Cardiac muscle cell (in vitro differentiated cells and primary cell): ENCODE results near the gene CABP2. TPM values are rescaled to one million over a fixed set of nuclear protein-coding genes. Genes with fewer than 3 reads are reported as not detected.

ENCODE experiments used
- DNase-seq, 2 donors: peaks; one replicate each; pipeline versions ENCODE4 v3.0.0 to v3.0.0-alpha.2; 2010 to 2017; ENCODE audit warnings: low read depth in 1 of 2, low spot score in 1 of 2
- H3K27ac ChIP-seq: fragments of 200-600 bp; sonication (generic); 2 replicates; pipeline ENCODE4 v1.5.1; 2016
- H3K27me3 ChIP-seq: fragments of 200-600 bp; sonication (generic); 2 replicates; pipeline ENCODE4 v1.6.0; 2016; ENCODE audit warnings: control low read depth
- H3K36me3 ChIP-seq: fragments of 200-600 bp; sonication (generic); 2 replicates; pipeline ENCODE4 v1.5.1; 2016; ENCODE audit warnings: control low read depth
- H3K4me1 ChIP-seq: fragments of 200-600 bp; sonication (generic); 2 replicates; pipeline ENCODE4 v1.8.1; 2017; ENCODE audit warnings: low read depth, mild to moderate bottlenecking, mixed run types
- H3K4me3 ChIP-seq: fragments of 200-600 bp; sonication (generic); 2 replicates; pipeline ENCODE4 v1.5.1; 2016; ENCODE audit warnings: mild to moderate bottlenecking
- H3K9me3 ChIP-seq: fragments of 200-600 bp; sonication (generic); 2 replicates; pipeline ENCODE4 v1.5.1; 2017; ENCODE audit warnings: low read depth, mild to moderate bottlenecking, control low read depth
- CTCF ChIP-seq: IDR thresholded peaks from 2 replicates; pipeline ENCODE4 v1.5.1; 2012; ENCODE audit warnings: low read depth, mild to moderate bottlenecking, low read length
- polyA plus RNA-seq: library from polyadenylated mRNA; unstranded; fragments of >200 nt; fragmentation: Nextera tagmentation; extraction: Ambion mirVana; gene quantifications from 2 replicates; pipeline ENCODE4 v1.2.1, GENCODE V29; 2016
- total RNA-seq: library from RNA; depleted of rRNA; stranded (reverse); fragments of >200 nt; gene quantifications from 2 replicates; pipeline ENCODE4 v1.2.3, GENCODE V29; 2016

Gene CABP2
- total and polyA plus RNA-seq, 2 experiments from 2014 or later = not detected

GRCh38 chr11:67525275-67525976, 2.2 kb upstream of the CABP2 start:
- H3K9me3 ChIP-seq = no peaks in the 10 kb centered on the region
- H3K36me3 ChIP-seq = no peaks in the 10 kb centered on the region
- no peaks in the 10 kb centered on the region for H3K4me1 ChIP-seq
- DNase-seq = no peak
- no peak for TF ChIP-seq CTCF
- no peak overlapping the region for H3K27ac ChIP-seq
- H3K4me3 ChIP-seq = no peak overlapping the region
- H3K27me3 ChIP-seq = no peaks in the 10 kb centered on the region

GRCh38 chr11:67524480-67524808, 1.2 kb upstream of the CABP2 start:
- DNase-seq = no peak
- Histone ChIP-seq H3K27ac (no peak overlapping the region), H3K4me1 (no peaks in the 10 kb centered on the region), H3K36me3 (no peaks in the 10 kb centered on the region), H3K27me3 (no peaks in the 10 kb centered on the region), H3K9me3 (no peaks in the 10 kb centered on the region), H3K4me3 (no peak overlapping the region)
- TF ChIP-seq CTCF = no peak

- Histone ChIP-seq H3K9me3 (no peaks in the 10 kb centered on the region), H3K4me3 (no peak overlapping the region), H3K4me1 (no peaks in the 10 kb centered on the region), H3K27ac (no peak overlapping the region), H3K27me3 (no peaks in the 10 kb centered on the region), H3K36me3 (no peaks in the 10 kb centered on the region)
- no peak for DNase-seq
- no peak for TF ChIP-seq CTCF
Observed at GRCh38 chr11:67523556-67524479, 572 bp upstream of the CABP2 start.

GRCh38 chr11:67522338-67522737, 908 bp downstream of the CABP2 start:
- Histone ChIP-seq H3K27me3 (no peaks in the 10 kb centered on the region), H3K4me1 (no peaks in the 10 kb centered on the region), H3K9me3 (no peaks in the 10 kb centered on the region), H3K4me3 (no peak overlapping the region), H3K27ac (no peak overlapping the region), H3K36me3 (no peaks in the 10 kb centered on the region)
- DNase-seq = no peak
- no peak for TF ChIP-seq CTCF

GRCh38 chr11:67521924-67522323, 1.3 kb downstream of the CABP2 start:
- no peaks in the 10 kb centered on the region for H3K4me1 ChIP-seq
- no peaks in the 10 kb centered on the region for H3K36me3 ChIP-seq
- no peak overlapping the region for H3K4me3 ChIP-seq
- no peaks in the 10 kb centered on the region for H3K27me3 ChIP-seq
- H3K27ac ChIP-seq = no peak overlapping the region
- TF ChIP-seq CTCF = no peak
- no peak for DNase-seq
- H3K9me3 ChIP-seq = no peaks in the 10 kb centered on the region
